Adrenal gland (tissue), 12 donors: ENCODE measurements around the gene OSGEP. TPM values are rescaled to one million over a fixed set of nuclear protein-coding genes. Genes with fewer than 3 reads are reported as not detected.

Experiments used
- DNase-seq, 7 donors: peaks; one replicate each; pipeline ENCODE4 v3.0.0-alpha.2; 2019 to 2020
- H3K27ac ChIP-seq, 5 donors: fragments of 200-600 bp; sonication (generic) in 4 of 5; 1 replicate in 3 of 5; 2 replicates in 2 of 5; pipeline versions ENCODE4 v1.5.1 to v1.8.0; 2016 to 2020; ENCODE audit warnings: mild to moderate bottlenecking in 1 of 5
- H3K27me3 ChIP-seq: fragments of 200-600 bp; 2 replicates; pipeline ENCODE4 v1.8.0; 2021
- H3K36me3 ChIP-seq, 2 donors: fragments of 200-600 bp; replicated peaks in 1 of 2; 1 replicate in 1 of 2; 2 replicates in 1 of 2; pipeline versions ENCODE4 v1.5.1 to v1.8.0; 2018 to 2022
- H3K4me1 ChIP-seq, 2 donors: fragments of 200-600 bp; replicated peaks in 1 of 2; 1 replicate in 1 of 2; 2 replicates in 1 of 2; pipeline versions ENCODE4 v1.5.1 to v1.8.0; 2018 to 2021
- H3K4me3 ChIP-seq, 4 donors: fragments of 200-600 bp; sonication (generic) in 3 of 4; one replicate each; pipeline ENCODE4 v1.5.1; 2016 to 2018
- H3K9me3 ChIP-seq, 3 donors: fragments of 200-600 bp; sonication (generic) in 1 of 3; replicated peaks in 1 of 3; 1 replicate in 2 of 3; 2 replicates in 1 of 3; pipeline versions ENCODE4 v1.5.1 to v1.8.0; 2016 to 2021
- POLR2A ChIP-seq, 2 donors: fragments of 450-650 bp; IDR thresholded peaks; one replicate each; pipeline ENCODE4 v1.6.1; 2017; ENCODE audit warnings: antibody characterized with exemption in 2 of 2, mild to moderate bottlenecking in 2 of 2, moderate library complexity in 1 of 2
- WGBS, 4 donors: extraction: QIAGEN DNeasy Blood & Tissue Kit in 2 of 4; methylation state at CpG; one replicate each; pipeline versions ENCODE4 v1.1.5 to v1.1.7; 2013 to 2017; 5-methylcytosine and 5-hydroxymethylcytosine counted together
- intact Hi-C, 2 donors: fragments of 100-400 bp; cut with DNase I; formaldehyde crosslinking; loops; one replicate each; pipeline versions ENCODE4 v1.14.1 to v1.15.0; 2022 to 2023
- polyA plus RNA-seq, 3 donors: library from polyadenylated mRNA; stranded (reverse); fragments of 200-250 nt in 2 of 3; fragments of 350-450 nt in 1 of 3; fragmentation: Illumina TruSeq in 1 of 3; extraction: RNeasy Lipid Tissue Mini Kit (QIAGEN cat#74804) in 1 of 3; gene quantifications; one replicate each; pipeline ENCODE4 v1.2.3, GENCODE V29; 2013 to 2014
- total RNA-seq, 9 donors: library from RNA; depleted of rRNA in 4 of 9; stranded (reverse); fragments of >200 nt in 4 of 9; fragments of 120-200 nt in 1 of 9; fragmentation: NEBNext Ultra II Directional in 1 of 9; extraction: Animal tissue kit (Norgen Biotek cat#: 25700) in 1 of 9; gene quantifications; one replicate each; pipeline versions ENCODE4 v1.1.0 to v1.2.4, GENCODE V29; 2013 to 2023
- TF ChIP-seq, protein P1 (sequence below), 6 experiments: fragments of 450-650 bp in 4 of 6; fragments of 200-600 bp in 2 of 6; sonication (generic) in 1 of 6; IDR thresholded peaks; 1 replicate in 5 of 6; 2 replicates in 1 of 6; pipeline versions ENCODE4 v1.5.1 to v1.8.0; 2016 to 2021; ENCODE audit warnings: antibody characterized with exemption in 6 of 6, mild to moderate bottlenecking in 2 of 6, moderate library complexity in 1 of 6
- donor health status: healthy with polysubstance abuse.
- donor health status: Bipolar disorder and iron deficiency.
- donor health status: DM: yes; HTN: yes; CAD: no.
- donor health status: DM: no; HTN: no; CAD: no.
- donor health status: DM: no; HTN: no; CAD: no.
- donor health status: DM: yes; HTN: yes; CAD: no.

OSGEP gene
- total and polyA plus RNA-seq, 12 donors = 25.0 to 102 (median 37.5) TPM

DNA sequence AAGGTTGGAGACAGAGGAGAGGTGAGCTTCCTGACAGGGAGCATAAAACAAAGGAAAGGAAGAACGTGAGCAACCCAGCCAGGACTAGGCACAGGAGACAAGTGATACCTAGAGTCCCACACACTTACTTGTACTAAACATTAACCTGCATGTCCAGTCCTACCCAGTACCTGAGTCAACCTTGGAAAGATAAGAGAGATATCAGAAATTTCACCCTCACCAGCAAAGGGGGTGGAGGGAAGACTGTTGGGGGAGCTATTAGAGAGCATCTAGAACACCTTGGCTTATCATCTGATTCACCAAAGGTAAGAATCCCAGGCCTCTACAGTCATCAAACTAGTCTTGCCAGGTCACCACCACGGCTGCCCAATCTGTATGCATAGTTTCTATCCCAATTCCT is 29.8 kb downstream of the OSGEP start:
- no peaks in the 10 kb centered on the region for H3K27me3 ChIP-seq
- intact Hi-C loops = no loop called here
- DNase-seq = no peak
- no peak overlapping the region for H3K27ac ChIP-seq
- H3K9me3 ChIP-seq = no peaks in the 10 kb centered on the region
- no peaks in the 10 kb centered on the region for H3K4me1 ChIP-seq
- H3K36me3 ChIP-seq = no peaks in the 10 kb centered on the region
- H3K4me3 ChIP-seq = no peak overlapping the region
- TF ChIP-seq POLR2A (IDR thresholded peaks at IDR 0.05) = no peak
- TF ChIP-seq, protein P1, sequence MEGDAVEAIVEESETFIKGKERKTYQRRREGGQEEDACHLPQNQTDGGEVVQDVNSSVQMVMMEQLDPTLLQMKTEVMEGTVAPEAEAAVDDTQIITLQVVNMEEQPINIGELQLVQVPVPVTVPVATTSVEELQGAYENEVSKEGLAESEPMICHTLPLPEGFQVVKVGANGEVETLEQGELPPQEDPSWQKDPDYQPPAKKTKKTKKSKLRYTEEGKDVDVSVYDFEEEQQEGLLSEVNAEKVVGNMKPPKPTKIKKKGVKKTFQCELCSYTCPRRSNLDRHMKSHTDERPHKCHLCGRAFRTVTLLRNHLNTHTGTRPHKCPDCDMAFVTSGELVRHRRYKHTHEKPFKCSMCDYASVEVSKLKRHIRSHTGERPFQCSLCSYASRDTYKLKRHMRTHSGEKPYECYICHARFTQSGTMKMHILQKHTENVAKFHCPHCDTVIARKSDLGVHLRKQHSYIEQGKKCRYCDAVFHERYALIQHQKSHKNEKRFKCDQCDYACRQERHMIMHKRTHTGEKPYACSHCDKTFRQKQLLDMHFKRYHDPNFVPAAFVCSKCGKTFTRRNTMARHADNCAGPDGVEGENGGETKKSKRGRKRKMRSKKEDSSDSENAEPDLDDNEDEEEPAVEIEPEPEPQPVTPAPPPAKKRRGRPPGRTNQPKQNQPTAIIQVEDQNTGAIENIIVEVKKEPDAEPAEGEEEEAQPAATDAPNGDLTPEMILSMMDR (IDR thresholded peaks at IDR 0.05) = no peak
- 22 to 33% (median 28%) methylated on average over 2 of the region's 2 CpGs for WGBS, 4 donors

GRCh38 chr14:20422886-20423285 is 31.7 kb downstream of the OSGEP start:
- no peak for DNase-seq
- TF ChIP-seq POLR2A (IDR thresholded peaks at IDR 0.05) = no peak
- H3K36me3 ChIP-seq = no peaks in the 10 kb centered on the region
- H3K4me3 ChIP-seq = no peak overlapping the region
- 35 to 52% (median 41%) methylated on average over 2 of the region's 2 CpGs for WGBS, 4 donors
- no peaks in the 10 kb centered on the region for H3K27me3 ChIP-seq
- no peak overlapping the region for H3K27ac ChIP-seq
- H3K9me3 ChIP-seq = no peaks in the 10 kb centered on the region
- intact Hi-C loops = no loop called here
- H3K4me1 ChIP-seq = no peaks in the 10 kb centered on the region

DNA sequence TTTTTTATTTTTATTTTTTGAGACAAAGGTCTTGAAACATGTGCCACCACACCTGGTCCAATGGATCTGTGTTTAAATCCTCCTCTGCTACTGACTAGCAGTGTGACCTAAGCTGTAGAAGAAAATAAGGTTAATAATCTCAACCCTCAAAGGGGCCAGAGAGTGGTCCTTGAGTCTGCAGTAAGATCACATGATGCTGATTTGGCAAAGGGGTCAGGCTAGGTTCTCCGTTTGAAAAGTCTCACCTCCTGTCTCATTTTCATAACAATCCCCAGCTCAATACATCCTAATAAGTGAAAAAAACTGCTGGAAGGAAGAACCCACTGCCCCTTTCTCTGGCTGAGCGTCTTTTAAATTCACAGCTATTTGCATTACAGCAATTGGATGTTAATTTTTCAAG is 33.3 kb downstream of the OSGEP start:
- Histone ChIP-seq H3K36me3 (no peaks in the 10 kb centered on the region), H3K27me3 (no peaks in the 10 kb centered on the region), H3K4me3 (no peak overlapping the region), H3K27ac (no peak overlapping the region), H3K4me1 (no peaks in the 10 kb centered on the region), H3K9me3 (no peaks in the 10 kb centered on the region)
- TF ChIP-seq, protein P1 (IDR thresholded peaks at IDR 0.05) = no peak
- TF ChIP-seq POLR2A (IDR thresholded peaks at IDR 0.05) = no peak
- WGBS, 4 donors = 30 to 59% (median 41%) methylated on average over 2 of the region's 2 CpGs
- intact Hi-C loops = no loop called here
- no peak for DNase-seq

DNA sequence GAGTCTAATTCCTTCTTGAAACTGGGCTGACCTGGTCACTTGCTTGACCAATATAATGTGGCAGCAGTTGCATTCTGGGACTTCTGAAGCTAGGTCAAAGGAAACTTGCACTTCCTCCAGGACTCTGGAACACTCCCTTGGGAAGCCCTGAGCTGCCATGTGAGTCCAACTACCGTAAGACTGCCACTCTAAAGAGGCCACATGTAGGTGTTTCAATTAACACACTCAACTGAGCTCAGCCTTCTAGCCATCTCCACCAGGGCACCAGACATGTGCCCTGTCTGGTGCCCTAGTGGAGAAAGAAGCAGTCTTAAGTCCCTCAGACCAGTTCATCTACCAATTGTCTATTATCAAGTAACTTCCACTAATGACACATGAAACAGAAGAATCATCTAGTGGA is 35.2 kb downstream of the OSGEP start:
- no peaks in the 10 kb centered on the region for H3K27me3 ChIP-seq
- peak in 1 of 7 donors; percentile 37 for DNase-seq
- no peak overlapping the region for H3K4me3 ChIP-seq
- intact Hi-C loops = loop anchor here in 1 of 2 donors (5.0 kb wide), 2 partner anchors 33 to 48 kb away; partner anchors contain the start of genes OSGEP and PNP
- no peak overlapping the region for H3K27ac ChIP-seq
- WGBS, 4 donors = 50 to 76% (median 67%) methylated on average over 1 of the region's 1 CpG
- no peaks in the 10 kb centered on the region for H3K4me1 ChIP-seq
- no peaks in the 10 kb centered on the region for H3K9me3 ChIP-seq
- TF ChIP-seq, protein P1 (IDR thresholded peaks at IDR 0.05) = no peak
- no peak for TF ChIP-seq POLR2A (IDR thresholded peaks at IDR 0.05)
- no peaks in the 10 kb centered on the region for H3K36me3 ChIP-seq

DNA sequence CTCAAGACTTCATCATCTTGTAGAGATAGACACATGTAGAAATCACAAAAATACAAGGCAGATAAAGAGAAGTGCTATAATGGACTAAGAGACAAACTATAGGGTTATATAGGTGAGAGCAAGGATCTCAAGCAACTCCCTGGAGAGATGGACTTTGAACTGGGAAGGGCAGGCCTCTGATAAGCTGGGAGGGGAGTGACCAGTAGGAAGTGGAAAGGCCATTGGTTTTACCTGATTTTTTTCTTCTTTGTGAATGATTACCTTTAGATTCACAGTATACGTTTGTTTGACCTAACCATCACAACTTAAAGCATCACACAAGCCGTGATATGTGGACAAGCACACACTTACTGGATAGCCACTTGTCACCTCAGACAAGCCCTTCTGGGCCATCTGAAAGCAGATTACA is 36.1 kb downstream of the OSGEP start:
- H3K27ac ChIP-seq = no peak overlapping the region
- DNase-seq = peak in 1 of 7 donors; percentile 4
- intact Hi-C loops = loop anchor here in 1 of 2 donors (5.0 kb wide), 2 partner anchors 34 to 49 kb away; partner anchors contain the start of genes OSGEP and PNP
- H3K36me3 ChIP-seq = no peaks in the 10 kb centered on the region
- H3K9me3 ChIP-seq = no peaks in the 10 kb centered on the region
- TF ChIP-seq, protein P1 (IDR thresholded peaks at IDR 0.05) = no peak
- no peak for TF ChIP-seq POLR2A (IDR thresholded peaks at IDR 0.05)
- H3K4me3 ChIP-seq = no peak overlapping the region
- WGBS, 4 donors = 89 to 95% (median 92%) methylated on average over 2 of the region's 2 CpGs
- peaks cover 0 to 8% of the 10 kb centered on the region in 2 donors for H3K4me1 ChIP-seq
- no peaks in the 10 kb centered on the region for H3K27me3 ChIP-seq
